GM12892 (cell line): ENCODE data around the gene CDK2.
"Not testable (repeated sequence)": the region's sequence is repeated elsewhere in the genome, so short reads cannot be mapped to it uniquely, and the experiment has no call there.

ENCODE experiments used
- DNase-seq: peaks from one replicate; pipeline ENCODE4 v3.0.0; 2011; ENCODE audit not compliant: insufficient read length
- FAIRE-seq: peaks from 2 replicates; lab custom pipeline; 2011; peaks lifted over from hg19 to GRCh38; lab: Jason Lieb, UNC
- POLR2A ChIP-seq: IDR thresholded peaks from 2 replicates; pipeline ENCODE4 v1.6.1; 2011; ENCODE audit warnings: low read depth, low read length, control low read depth
- POLR2AphosphoS5 ChIP-seq: IDR thresholded peaks from 2 replicates; pipeline ENCODE4 v1.6.1; 2011; ENCODE audit warnings: low read depth, low read length, control low read depth
- TAF1 ChIP-seq: IDR thresholded peaks from 2 replicates; pipeline ENCODE4 v1.6.1; 2011; ENCODE audit warnings: low read depth, mild to moderate bottlenecking, control low read depth, low read length, borderline replicate concordance

The CDK2 gene

DNA sequence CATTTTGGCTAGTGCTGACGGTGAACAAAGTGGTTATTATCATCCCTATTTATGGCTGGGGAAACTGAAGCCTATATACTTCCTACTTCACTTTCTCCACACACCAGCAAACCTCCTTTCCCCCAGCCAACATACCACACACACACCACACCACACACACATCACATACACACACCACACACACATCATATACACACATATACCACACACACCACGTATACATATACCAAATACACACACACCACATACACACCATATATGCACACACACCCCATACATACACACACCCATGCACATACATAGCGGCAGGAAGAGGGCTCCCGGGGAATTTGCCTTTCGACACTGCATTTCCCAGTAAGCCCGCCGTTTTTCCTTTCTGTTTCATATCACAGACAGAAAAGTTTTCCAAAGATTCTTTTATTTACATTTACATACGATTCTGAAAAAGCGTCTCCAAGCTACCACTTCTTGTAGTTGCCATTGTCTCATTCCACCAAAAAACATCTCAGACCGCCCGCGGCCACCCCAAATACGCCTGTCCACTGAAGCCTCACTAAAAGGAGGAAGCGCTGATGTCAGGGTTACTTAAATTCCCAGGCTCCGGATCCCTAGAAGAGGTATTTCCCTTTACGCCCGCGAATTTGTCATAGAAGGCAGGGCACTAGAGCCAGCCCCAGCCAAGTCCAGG lies 6.4 kb downstream of the CDK2 start:
- TF ChIP-seq POLR2AphosphoS5, result no peak; the same call in 1 of the 2 replicates
- TF ChIP-seq TAF1, result no peak
- TF ChIP-seq POLR2A, result no peak; the same call in 1 of the 2 replicates
- DNase-seq (no peak), FAIRE-seq (peak; percentile 30)

DNA sequence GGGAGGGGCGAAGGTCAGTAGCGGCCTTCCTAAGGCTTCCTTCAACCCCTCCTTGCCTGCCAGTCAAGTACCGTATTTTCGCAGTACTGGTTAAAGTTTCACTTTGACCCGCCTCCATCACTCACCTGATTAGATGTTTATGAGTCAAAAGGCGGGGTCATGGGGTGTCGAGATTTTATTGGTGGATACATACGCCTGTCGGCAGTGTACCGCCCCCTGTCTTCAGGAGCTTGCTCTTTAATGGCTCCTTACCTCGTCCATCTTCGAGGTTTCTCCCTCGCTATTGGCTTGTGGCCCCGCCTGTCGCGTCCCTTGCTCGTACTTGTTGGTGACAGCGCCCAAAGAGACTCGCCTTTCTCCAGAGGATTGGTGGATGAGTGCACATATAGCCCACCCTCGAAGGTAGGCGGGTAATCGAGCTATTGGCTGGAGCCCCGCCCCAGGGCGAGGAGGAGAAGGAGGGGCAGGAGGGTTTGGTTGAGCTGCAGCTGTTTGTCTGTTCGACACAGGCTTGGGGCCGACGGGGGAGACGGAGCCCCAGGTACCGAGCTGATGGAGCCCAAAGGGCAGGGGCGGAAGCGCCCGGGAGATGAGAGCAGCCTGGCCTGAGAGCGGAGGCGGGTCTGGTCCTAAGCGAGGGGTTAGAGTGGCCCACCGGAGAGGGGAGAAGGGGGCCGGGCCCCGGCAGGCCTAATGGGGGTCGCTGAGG lies 7.1 kb downstream of the CDK2 start, which contains the start of gene RAB5B:
Gene RAB5B, plus strand, starts transcription at position 480 of the 709 bp plus-strand sequence. CDS start 12,883 bp downstream, outside the sequence.
- peak; percentile 99 for FAIRE-seq
- TF ChIP-seq POLR2A (peak; percentile 88), POLR2AphosphoS5 (peak; percentile 79), TAF1 (peak; percentile 76; the same call in 1 of the 2 replicates)
- DNase-seq, result peak; percentile 91

DNA sequence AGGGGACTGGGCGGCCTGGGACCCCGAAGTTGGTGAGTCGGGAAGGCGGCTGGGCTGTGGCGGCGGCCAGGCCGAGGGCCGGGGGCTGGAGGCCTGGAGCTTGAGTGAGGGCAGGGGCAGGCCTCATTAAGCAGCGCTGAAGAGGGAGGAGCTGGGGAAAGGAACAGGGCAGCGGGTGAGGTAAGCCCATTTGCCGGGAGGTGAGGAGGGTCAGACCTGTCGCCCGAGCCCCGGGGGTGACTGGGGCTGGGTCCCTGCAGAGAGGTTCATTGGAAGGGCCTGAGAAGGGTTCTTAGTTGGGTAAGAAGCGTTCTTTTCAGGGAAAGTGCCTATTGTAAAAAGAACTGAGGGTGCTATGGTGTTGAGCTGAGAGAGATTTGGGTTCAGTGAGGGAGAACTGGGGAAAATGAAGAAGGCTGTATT lies 7.7 kb downstream of the CDK2 start:
- DNase-seq (peak; percentile 53), FAIRE-seq (peak; percentile 30)
- TF ChIP-seq POLR2AphosphoS5 (no peak), POLR2A (no peak; the same call in 1 of the 2 replicates), TAF1 (no peak)

- no peak for FAIRE-seq
- no peak for DNase-seq
- TF ChIP-seq POLR2AphosphoS5 (no peak), POLR2A (no peak), TAF1 (no peak)
Observed at GRCh38 chr12:55978393-55978792, 11.8 kb downstream of the CDK2 start.

DNA sequence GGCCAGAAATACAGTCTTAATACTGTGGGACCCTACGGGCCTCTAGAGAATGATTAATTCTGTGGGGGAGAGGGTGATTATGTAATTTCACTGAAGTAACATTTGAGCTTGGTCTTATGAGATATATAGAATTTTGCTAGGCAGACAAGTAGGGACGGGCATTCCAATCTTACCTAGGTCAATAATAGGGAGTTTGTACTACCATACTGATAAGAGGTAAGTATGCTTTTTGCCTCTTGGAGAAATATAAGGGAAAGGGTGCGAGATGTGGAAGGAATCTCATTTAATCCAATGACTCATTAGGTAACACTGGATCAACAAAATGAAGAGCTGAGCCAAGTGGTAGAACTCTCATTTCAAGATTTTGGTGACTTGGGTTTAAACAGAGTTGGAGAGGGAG lies 12.4 kb downstream of the CDK2 start:
- DNase-seq, result no peak
- no peak for FAIRE-seq
- TF ChIP-seq POLR2AphosphoS5 (no peak), TAF1 (no peak), POLR2A (no peak)

GRCh38 chr12:55981882-55982281 lies 15.3 kb downstream of the CDK2 start:
- DNase-seq, FAIRE-seq: not testable (repeated sequence)

DNA sequence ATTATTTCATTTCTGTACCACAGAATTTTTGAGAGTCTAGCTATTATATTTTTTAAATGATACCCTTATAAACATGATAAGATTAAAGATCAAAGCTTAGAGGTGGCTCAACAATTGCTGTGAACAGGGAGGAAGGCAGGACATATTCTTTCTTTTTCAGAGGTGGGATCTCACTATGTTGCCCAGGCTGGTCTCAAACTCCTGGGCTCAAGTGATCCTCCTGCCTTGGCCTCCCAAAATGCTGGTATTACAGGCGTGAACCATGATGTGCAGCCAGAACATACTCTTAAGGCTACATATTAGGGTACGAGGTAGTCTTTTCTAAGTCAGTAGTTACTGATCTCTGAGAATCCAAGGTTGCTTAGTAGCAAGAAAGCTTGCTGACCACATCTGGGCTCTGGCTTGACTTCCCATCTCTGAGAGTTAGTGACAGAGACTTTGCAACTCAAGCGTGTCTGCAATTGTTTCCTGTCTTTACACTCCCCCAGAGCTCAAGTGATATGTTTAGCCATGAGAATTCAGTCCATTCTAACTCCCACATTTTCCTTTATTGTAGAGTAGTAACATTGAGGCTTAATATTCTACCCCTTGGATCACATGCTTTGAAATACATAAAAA lies 15.8 kb downstream of the CDK2 start:
- DNase-seq (peak; percentile 38), FAIRE-seq (peak; percentile 9)
- TF ChIP-seq POLR2A, result no peak
- no peak for TF ChIP-seq POLR2AphosphoS5
- TF ChIP-seq TAF1, result no peak

DNA sequence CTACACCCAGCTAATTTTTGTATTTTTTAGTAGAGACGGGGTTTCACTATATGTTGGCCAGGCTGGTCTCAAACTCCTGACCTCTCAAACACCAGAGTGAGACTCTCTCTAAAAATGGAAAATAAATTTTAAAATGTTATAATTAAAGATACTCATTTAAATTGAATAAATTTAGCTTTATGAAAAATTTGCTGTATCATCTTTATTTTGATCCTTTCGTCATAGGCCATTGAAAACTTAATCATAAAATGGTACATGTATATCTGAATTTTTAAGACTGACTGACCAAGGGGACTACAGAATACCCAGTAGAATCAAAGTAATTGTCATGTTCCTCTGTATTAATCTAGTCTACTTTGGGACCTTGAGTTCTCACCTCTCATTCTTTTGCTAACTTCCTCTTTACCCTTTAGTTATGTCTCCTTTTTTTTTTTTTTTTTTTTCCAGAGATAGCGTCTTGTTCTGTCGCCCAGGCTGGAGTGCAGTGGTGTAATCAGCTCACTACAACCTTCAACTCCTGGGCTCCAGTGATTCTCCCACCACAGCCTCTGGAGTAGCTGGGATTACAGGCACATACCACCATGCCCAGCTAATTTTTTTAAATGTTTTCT lies 16.7 kb downstream of the CDK2 start:
- DNase-seq (no peak), FAIRE-seq (no peak)
- TF ChIP-seq POLR2AphosphoS5 (no peak), TAF1 (no peak), POLR2A (no peak)

GRCh38 chr12:55984861-55985260 lies 18.2 kb downstream of the CDK2 start:
- DNase-seq, result no peak
- no peak for FAIRE-seq
- no peak for TF ChIP-seq TAF1
- no peak for TF ChIP-seq POLR2A
- no peak for TF ChIP-seq POLR2AphosphoS5

- DNase-seq (no peak), FAIRE-seq (no peak)
Observed at GRCh38 chr12:55985341-55985740, 18.7 kb downstream of the CDK2 start.

DNA sequence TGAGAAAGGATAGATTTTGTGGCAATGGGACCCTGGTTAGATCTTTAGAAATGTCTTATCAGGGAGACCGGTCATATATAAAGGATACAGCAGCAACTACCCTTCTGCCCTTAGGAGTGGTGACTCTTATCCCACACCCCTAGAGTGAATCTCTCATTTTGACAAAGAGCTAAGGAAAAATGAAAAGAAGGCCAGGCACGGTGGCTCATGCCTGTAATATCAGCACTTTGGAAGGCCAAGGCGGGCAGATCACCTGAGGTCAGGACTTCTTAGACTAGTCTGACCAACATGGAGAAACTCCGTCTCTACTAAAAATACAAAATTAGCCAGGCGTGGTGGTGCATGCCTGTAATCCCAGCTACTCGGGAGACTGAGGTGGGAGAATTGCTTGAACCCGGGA lies 19.3 kb downstream of the CDK2 start:
- not testable (repeated sequence) for FAIRE-seq

More at GRCh38 chr12:55985341-55985740, 18.7 kb downstream of the CDK2 start:
- no peak for TF ChIP-seq POLR2AphosphoS5
- TF ChIP-seq POLR2A, result no peak
- TF ChIP-seq TAF1, result no peak

GRCh38 chr12:55991110-55991509 lies 24.5 kb downstream of the CDK2 start:
- DNase-seq, result no peak
- no peak for FAIRE-seq
- TF ChIP-seq TAF1 (no peak), POLR2AphosphoS5 (no peak)

More for the DNA sequence above, 19.3 kb downstream of the CDK2 start:
- not testable (repeated sequence) for DNase-seq
